SK-N-SH (cell line): ENCODE results near the gene SHROOM3. TPM values are rescaled to one million over a fixed set of nuclear protein-coding genes. Genes with fewer than 3 reads are reported as not detected.

Source experiments
- CTCF ChIA-PET: fragments of 300-600, 350-600 bp; formaldehyde crosslinking; extraction: SDS; loops from one replicate; lab custom pipeline; 2021; lab: Yijun Ruan, JAX
- POLR2A ChIA-PET: fragments of 350-600 bp; sonication (Branson Sonifier 250); formaldehyde crosslinking; extraction: SDS; loops from one replicate; lab custom pipeline; 2020; ENCODE audit warnings: antibody characterized with exemption, inconsistent platforms; lab: Yijun Ruan, JAX
- DNase-seq: peaks from one replicate; pipeline ENCODE4 v3.0.0; 2012
- H2AFZ ChIP-seq: fragments of 200-600 bp; sonication (generic); 2 replicates; pipeline ENCODE4 v1.8.1; 2016; ENCODE audit warnings: antibody characterized with exemption, mild to moderate bottlenecking, low read depth
- H3F3A ChIP-seq: fragments of 200-600 bp; sonication (generic); replicated peaks from 2 replicates; pipeline ENCODE3; 2016; ENCODE audit warnings: antibody characterized with exemption, mild to moderate bottlenecking; ENCODE audit not compliant: insufficient read depth
- H3K27ac ChIP-seq, 2 experiments: fragments of 200-500 bp in 1 of 2; fragments of 200-600 bp in 1 of 2; sonication (Bioruptor generic) in 1 of 2; sonication (generic), shearing (Covaris generic) in 1 of 2; 2 replicates each; pipeline versions ENCODE4 v1.5.1 to v1.6.1; 2014 to 2016; ENCODE audit warnings: low read depth in 2 of 2, inconsistent platforms in 1 of 2, low read length in 1 of 2, mild to moderate bottlenecking in 1 of 2, mixed read lengths in 1 of 2
- H3K27me3 ChIP-seq: fragments of 200-600 bp; sonication (generic), shearing (Covaris generic); 2 replicates; pipeline ENCODE4 v1.6.1; 2016; ENCODE audit warnings: mixed run types; ENCODE audit not compliant: insufficient read depth
- H3K36me3 ChIP-seq, 2 experiments: fragments of 200-500 bp in 1 of 2; fragments of 200-600 bp in 1 of 2; sonication (Bioruptor generic) in 1 of 2; sonication (generic) in 1 of 2; replicated peaks in 1 of 2; 2 replicates each; pipeline versions ENCODE3 to v1.5.1; 2014 to 2016; ENCODE audit warnings: low read length in 1 of 2, mild to moderate bottlenecking in 1 of 2; ENCODE audit not compliant: insufficient read depth in 2 of 2, control insufficient read depth in 1 of 2
- H3K4me1 ChIP-seq, 2 experiments: fragments of 200-500 bp in 1 of 2; fragments of 200-600 bp in 1 of 2; sonication (Bioruptor generic) in 1 of 2; sonication (generic), shearing (Covaris generic) in 1 of 2; 2 replicates each; pipeline versions ENCODE4 v1.5.1 to v1.6.1; 2014 to 2016; ENCODE audit warnings: low read depth in 1 of 2, low read length in 1 of 2, mixed run types in 1 of 2; ENCODE audit not compliant: insufficient read depth in 2 of 2, control insufficient read depth in 1 of 2
- H3K4me2 ChIP-seq: fragments of 200-600 bp; sonication (generic), shearing (Covaris generic); 2 replicates; pipeline ENCODE4 v1.6.1; 2017; ENCODE audit warnings: mixed run types
- H3K4me3 ChIP-seq, 2 experiments: fragments of 200-500 bp in 1 of 2; fragments of 200-600 bp in 1 of 2; sonication (Bioruptor generic) in 1 of 2; sonication (generic), shearing (Covaris generic) in 1 of 2; 2 replicates each; pipeline versions ENCODE4 v1.5.1 to v1.8.1; 2014 to 2016; ENCODE audit warnings: low read depth in 2 of 2, inconsistent platforms in 1 of 2, low read length in 1 of 2, mild to moderate bottlenecking in 1 of 2, mixed read lengths in 1 of 2, moderate library complexity in 1 of 2
- H3K79me2 ChIP-seq: fragments of 200-600 bp; sonication (generic); 2 replicates; pipeline ENCODE4 v1.8.1; 2017; ENCODE audit warnings: mild to moderate bottlenecking; ENCODE audit not compliant: insufficient read depth
- H3K9ac ChIP-seq: fragments of 200-600 bp; sonication (generic); 2 replicates; pipeline ENCODE4 v1.6.1; 2017; ENCODE audit warnings: mixed run types
- H3K9me2 ChIP-seq: fragments of 200-600 bp; sonication (generic); 2 replicates; pipeline ENCODE4 v1.6.1; 2017; ENCODE audit warnings: mixed run types
- H3K9me3 ChIP-seq: fragments of 200-600 bp; sonication (generic); 2 replicates; pipeline ENCODE4 v1.6.1; 2017; ENCODE audit warnings: mixed run types, mild to moderate bottlenecking, moderate library complexity
- H4K20me1 ChIP-seq: fragments of 200-600 bp; sonication (generic); 2 replicates; pipeline ENCODE4 v1.6.1; 2017; ENCODE audit warnings: mild to moderate bottlenecking, mixed run types; ENCODE audit not compliant: insufficient read depth
- FOXJ3 ChIP-seq: sonication (generic); formaldehyde crosslinking; IDR thresholded peaks from 2 replicates; pipeline ENCODE4 v1.5.1; 2020; ENCODE audit warnings: mild to moderate bottlenecking, missing genetic modification reagents
- MXI1 ChIP-seq: IDR thresholded peaks from 2 replicates; pipeline ENCODE4 v1.6.1; 2012; ENCODE audit warnings: mild to moderate bottlenecking, low read depth, low read length, improper control_type of control experiment
- NFIC ChIP-seq: IDR thresholded peaks from 2 replicates; pipeline ENCODE4 v1.4.0; 2012; ENCODE audit warnings: borderline replicate concordance
- POLR2AphosphoS5 ChIP-seq: IDR thresholded peaks from 2 replicates; pipeline ENCODE4 v1.6.1; 2012; ENCODE audit warnings: low read depth, low read length
- RAD21 ChIP-seq: IDR thresholded peaks from 2 replicates; pipeline ENCODE4 v1.6.1; 2012; ENCODE audit warnings: mild to moderate bottlenecking, low read length
- RCOR1 ChIP-seq: fragments of 150-350 bp; IDR thresholded peaks from 2 replicates; pipeline ENCODE4 v1.6.1; 2017; ENCODE audit warnings: antibody characterized with exemption, low read length
- RFX5 ChIP-seq: IDR thresholded peaks from 2 replicates; pipeline ENCODE4 v1.6.1; 2012; ENCODE audit warnings: mild to moderate bottlenecking, improper control_type of control experiment, low read length
- TCF12 ChIP-seq: IDR thresholded peaks from 2 replicates; pipeline ENCODE4 v1.4.0; 2012
- TEAD4 ChIP-seq: IDR thresholded peaks from 2 replicates; pipeline ENCODE4 v1.4.0; 2012; ENCODE audit warnings: mild to moderate bottlenecking, borderline replicate concordance; ENCODE audit not compliant: insufficient read depth
- YY1 ChIP-seq: IDR thresholded peaks from 2 replicates; pipeline ENCODE4 v1.4.0; 2012; ENCODE audit warnings: low read depth, mild to moderate bottlenecking
- ZBTB33 ChIP-seq: IDR thresholded peaks from 2 replicates; pipeline ENCODE4 v1.4.0; 2012; ENCODE audit warnings: low read depth, borderline replicate concordance
- WGBS: methylation state at CpG from one replicate; pipeline ENCODE4 v1.1.6; 2017; ENCODE audit warnings: low lambda C conversion rate; 5-methylcytosine and 5-hydroxymethylcytosine counted together
- polyA plus RNA-seq, 3 experiments: library from polyadenylated mRNA; depleted of rRNA; stranded (reverse); fragments of >200 nt; gene quantifications; 2 replicates each; pipeline ENCODE4 v1.2.3, GENCODE V29; 2012
- TF ChIP-seq, protein P1 (sequence below): IDR thresholded peaks from 2 replicates; pipeline ENCODE4 v1.4.0; 2012; ENCODE audit warnings: low read depth
- TF ChIP-seq, protein P2 (sequence below): IDR thresholded peaks from 2 replicates; pipeline ENCODE4 v1.4.0; 2012; ENCODE audit warnings: low read depth, borderline replicate concordance
- TF ChIP-seq, protein P3 (sequence below): IDR thresholded peaks from 2 replicates; pipeline ENCODE4; 2012

Gene SHROOM3
- polyA plus RNA-seq, 1 of the 3 experiments (the other 2 are of a cell fraction) = 4.3 TPM

DNA sequence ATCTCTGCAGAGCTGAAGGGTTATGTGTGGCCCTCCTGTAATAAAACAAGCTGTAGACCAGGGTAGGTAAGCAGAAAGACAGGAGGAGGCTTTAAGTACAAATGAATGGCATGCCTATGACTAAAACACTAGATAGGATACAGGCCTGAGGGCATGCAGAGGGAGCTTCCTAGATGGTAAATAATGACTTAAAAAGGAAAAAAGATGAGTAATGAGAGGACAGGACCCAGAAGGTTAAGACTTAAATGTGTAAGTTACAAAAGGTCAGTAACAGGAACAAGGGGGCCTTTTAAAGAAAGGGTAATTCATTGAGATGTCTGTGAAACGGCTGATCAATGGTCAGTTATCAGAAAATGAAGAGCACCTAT lies 268.1 kb downstream of the SHROOM3 start:
- DNase-seq = no peak
- ChIA-PET CTCF (interaction anchor here (0.7 to 2.1 kb wide), 2 partner anchors 10 to 11 kb away, joined by 3 to 7 read pairs; no protein-coding TSS in a partner anchor), POLR2A (no interaction called here)
- Histone ChIP-seq H3F3A (peaks cover 43% of the 10 kb centered on the region), H3K9me2 (no peaks in the 10 kb centered on the region), H3K9ac (no peak overlapping the region; the same call in 1 of the 2 replicates), H3K4me3 (no peak overlapping the region), H4K20me1 (no peaks in the 10 kb centered on the region), H2AFZ (no peak overlapping the region), H3K4me1 (peaks cover 34 to 41% of the 10 kb centered on the region in 2 experiments), H3K79me2 (peaks cover 91% of the 10 kb centered on the region), H3K36me3 (peaks cover 0 to 5% of the 10 kb centered on the region in 2 experiments), H3K9me3 (no peaks in the 10 kb centered on the region), H3K4me2 (peak overlapping the region; percentile 19), H3K27me3 (no peaks in the 10 kb centered on the region), H3K27ac (peak overlapping the region; percentile 76 to 82)
- TF ChIP-seq TCF12 = peak; percentile 29; the same call in 1 of the 2 replicates
- TF ChIP-seq RAD21 = no peak
- no peak for TF ChIP-seq NFIC
- TF ChIP-seq, protein P1, sequence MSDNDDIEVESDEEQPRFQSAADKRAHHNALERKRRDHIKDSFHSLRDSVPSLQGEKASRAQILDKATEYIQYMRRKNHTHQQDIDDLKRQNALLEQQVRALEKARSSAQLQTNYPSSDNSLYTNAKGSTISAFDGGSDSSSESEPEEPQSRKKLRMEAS = 0 out of 2 replicates have a peak, but pooled peaks have one; percentile 28
- TF ChIP-seq MXI1 = no peak
- TF ChIP-seq FOXJ3 (CRISPR knock-in tag) = no peak
- TF ChIP-seq, protein P2, sequence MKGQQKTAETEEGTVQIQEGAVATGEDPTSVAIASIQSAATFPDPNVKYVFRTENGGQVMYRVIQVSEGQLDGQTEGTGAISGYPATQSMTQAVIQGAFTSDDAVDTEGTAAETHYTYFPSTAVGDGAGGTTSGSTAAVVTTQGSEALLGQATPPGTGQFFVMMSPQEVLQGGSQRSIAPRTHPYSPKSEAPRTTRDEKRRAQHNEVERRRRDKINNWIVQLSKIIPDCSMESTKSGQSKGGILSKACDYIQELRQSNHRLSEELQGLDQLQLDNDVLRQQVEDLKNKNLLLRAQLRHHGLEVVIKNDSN = no peak
- TF ChIP-seq ZBTB33 = no peak
- no peak for TF ChIP-seq RCOR1
- TF ChIP-seq POLR2AphosphoS5 = no peak; the same call in 1 of the 2 replicates
- TF ChIP-seq YY1 = no peak
- 68% methylated on average over 1 of the region's 1 CpG for WGBS

GRCh38 chr4:76703676-76704075 lies 268.6 kb downstream of the SHROOM3 start:
- peak overlapping the region; percentile 19 for H3K4me2 ChIP-seq
- TF ChIP-seq RFX5 = no peak
- TF ChIP-seq ZBTB33 = no peak
- TF ChIP-seq, protein P3, sequence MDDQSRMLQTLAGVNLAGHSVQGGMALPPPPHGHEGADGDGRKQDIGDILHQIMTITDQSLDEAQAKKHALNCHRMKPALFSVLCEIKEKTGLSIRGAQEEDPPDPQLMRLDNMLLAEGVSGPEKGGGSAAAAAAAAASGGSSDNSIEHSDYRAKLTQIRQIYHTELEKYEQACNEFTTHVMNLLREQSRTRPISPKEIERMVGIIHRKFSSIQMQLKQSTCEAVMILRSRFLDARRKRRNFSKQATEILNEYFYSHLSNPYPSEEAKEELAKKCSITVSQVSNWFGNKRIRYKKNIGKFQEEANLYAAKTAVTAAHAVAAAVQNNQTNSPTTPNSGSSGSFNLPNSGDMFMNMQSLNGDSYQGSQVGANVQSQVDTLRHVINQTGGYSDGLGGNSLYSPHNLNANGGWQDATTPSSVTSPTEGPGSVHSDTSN = peak; percentile 56
- TF ChIP-seq TEAD4 = no peak
- TF ChIP-seq FOXJ3 (CRISPR knock-in tag) = no peak
- H3K27ac ChIP-seq = peak overlapping the region; percentile 76 to 82
- peaks cover 43% of the 10 kb centered on the region for H3F3A ChIP-seq
- H3K36me3 ChIP-seq = peaks cover 0 to 5% of the 10 kb centered on the region in 2 experiments
- no peak overlapping the region for H2AFZ ChIP-seq
- H4K20me1 ChIP-seq = no peaks in the 10 kb centered on the region
- ChIA-PET CTCF (no interaction called here), POLR2A (no interaction called here)
- H3K27me3 ChIP-seq = no peaks in the 10 kb centered on the region
- no peak overlapping the region; the same call in 1 of the 2 replicates for H3K9ac ChIP-seq
- DNase-seq = no peak
- 59% methylated on average over 3 of the region's 3 CpGs for WGBS
- no peaks in the 10 kb centered on the region for H3K9me2 ChIP-seq
- peaks cover 91% of the 10 kb centered on the region for H3K79me2 ChIP-seq
- peaks cover 31 to 42% of the 10 kb centered on the region in 2 experiments for H3K4me1 ChIP-seq
- no peaks in the 10 kb centered on the region for H3K9me3 ChIP-seq
- no peak overlapping the region for H3K4me3 ChIP-seq
